ENCODE measurements around the gene XYLT1. TPM values are rescaled to one million over a fixed set of nuclear protein-coding genes. Genes with fewer than 3 reads are reported as not detected.

Gene XYLT1
- total RNA-seq, 2 donors from 2014 or later: 14.4 to 31.3 TPM

DNA sequence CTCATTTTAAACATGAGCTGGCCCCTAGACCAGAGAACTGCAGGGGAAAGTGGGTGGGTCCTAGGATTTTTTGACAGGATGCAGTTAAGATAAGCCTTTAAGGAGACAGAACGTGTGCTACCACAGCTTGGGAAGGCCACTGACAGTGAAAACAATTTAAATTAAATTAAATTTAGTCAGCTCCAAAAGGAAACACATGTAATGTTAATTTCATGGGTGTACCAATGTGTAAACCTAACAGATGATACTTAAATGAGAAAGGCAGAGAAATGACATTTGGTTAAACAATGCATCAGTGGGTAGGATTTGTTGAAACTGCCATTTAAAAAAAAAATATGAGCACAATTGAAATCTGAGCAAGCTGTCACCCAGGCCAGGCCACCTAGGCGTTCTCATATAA is 250.8 kb downstream of the XYLT1 start:
- TF ChIP-seq, protein P1, sequence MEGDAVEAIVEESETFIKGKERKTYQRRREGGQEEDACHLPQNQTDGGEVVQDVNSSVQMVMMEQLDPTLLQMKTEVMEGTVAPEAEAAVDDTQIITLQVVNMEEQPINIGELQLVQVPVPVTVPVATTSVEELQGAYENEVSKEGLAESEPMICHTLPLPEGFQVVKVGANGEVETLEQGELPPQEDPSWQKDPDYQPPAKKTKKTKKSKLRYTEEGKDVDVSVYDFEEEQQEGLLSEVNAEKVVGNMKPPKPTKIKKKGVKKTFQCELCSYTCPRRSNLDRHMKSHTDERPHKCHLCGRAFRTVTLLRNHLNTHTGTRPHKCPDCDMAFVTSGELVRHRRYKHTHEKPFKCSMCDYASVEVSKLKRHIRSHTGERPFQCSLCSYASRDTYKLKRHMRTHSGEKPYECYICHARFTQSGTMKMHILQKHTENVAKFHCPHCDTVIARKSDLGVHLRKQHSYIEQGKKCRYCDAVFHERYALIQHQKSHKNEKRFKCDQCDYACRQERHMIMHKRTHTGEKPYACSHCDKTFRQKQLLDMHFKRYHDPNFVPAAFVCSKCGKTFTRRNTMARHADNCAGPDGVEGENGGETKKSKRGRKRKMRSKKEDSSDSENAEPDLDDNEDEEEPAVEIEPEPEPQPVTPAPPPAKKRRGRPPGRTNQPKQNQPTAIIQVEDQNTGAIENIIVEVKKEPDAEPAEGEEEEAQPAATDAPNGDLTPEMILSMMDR (IDR thresholded peaks at IDR 0.05): no peak
- H3K36me3 ChIP-seq: no peaks in the 10 kb centered on the region
- no peaks in the 10 kb centered on the region for H3K9me3 ChIP-seq
- H3K27me3 ChIP-seq: no peaks in the 10 kb centered on the region
- DNase-seq (ENCODE audit: low spot score): no peak
- H3K4me3 ChIP-seq: no peak overlapping the region
- no peak overlapping the region for H3K27ac ChIP-seq
- H3K4me1 ChIP-seq: peaks cover 0 to 15% of the 10 kb centered on the region in 2 donors

DNA sequence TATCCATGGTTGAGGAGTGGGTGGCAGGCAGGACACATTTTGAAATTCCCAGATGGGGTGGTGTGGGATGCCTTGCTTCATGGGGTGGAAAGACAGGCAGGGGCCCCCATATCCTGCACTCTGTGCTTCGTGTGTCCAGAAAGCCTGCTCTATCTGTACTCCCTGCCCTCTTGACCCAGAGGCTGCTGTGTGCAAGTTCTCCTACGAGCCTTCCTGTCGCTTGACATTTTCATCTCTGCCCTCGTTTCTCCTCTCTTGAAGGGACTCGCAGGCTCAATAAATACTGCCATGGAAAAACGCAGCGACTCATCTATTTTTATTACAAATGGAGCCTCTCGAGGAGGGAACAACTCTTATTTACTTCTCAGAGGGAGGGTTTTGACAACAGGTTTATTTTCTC is 254.8 kb downstream of the XYLT1 start:
- no peak for DNase-seq (ENCODE audit: low spot score)
- Histone ChIP-seq H3K4me1 (no peaks in the 10 kb centered on the region), H3K4me3 (no peak overlapping the region), H3K36me3 (peaks cover 4% of the 10 kb centered on the region), H3K9me3 (peaks cover 0 to 4% of the 10 kb centered on the region in 2 donors), H3K27ac (no peak overlapping the region), H3K27me3 (no peaks in the 10 kb centered on the region)
- TF ChIP-seq, protein P1 (IDR thresholded peaks at IDR 0.05): no peak

DNA sequence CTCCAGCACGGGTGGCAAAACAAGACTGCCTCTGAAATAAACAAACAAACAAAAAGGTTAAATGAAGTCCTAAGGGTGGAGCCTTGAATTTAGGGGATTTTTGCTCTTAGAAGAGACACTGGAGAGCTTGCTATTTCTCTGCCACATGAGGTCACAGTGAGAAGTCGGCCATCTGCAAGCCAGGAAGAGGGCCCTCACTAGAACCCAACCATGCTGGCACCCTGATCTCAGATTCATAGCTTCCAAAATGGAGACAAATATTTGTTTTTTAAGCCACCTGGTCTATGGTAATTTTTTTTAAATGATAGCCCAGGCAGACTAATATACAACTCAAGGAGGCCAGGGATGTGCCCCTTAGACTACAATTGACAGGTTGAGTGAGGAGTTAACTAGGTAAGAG is 255.5 kb downstream of the XYLT1 start:
- Histone ChIP-seq H3K9me3 (peaks cover 0 to 4% of the 10 kb centered on the region in 2 donors), H3K36me3 (peaks cover 4% of the 10 kb centered on the region), H3K4me3 (no peak overlapping the region), H3K4me1 (no peaks in the 10 kb centered on the region), H3K27ac (no peak overlapping the region), H3K27me3 (no peaks in the 10 kb centered on the region)
- no peak for DNase-seq (ENCODE audit: low spot score)
- TF ChIP-seq, protein P1 (IDR thresholded peaks at IDR 0.05): no peak

DNA sequence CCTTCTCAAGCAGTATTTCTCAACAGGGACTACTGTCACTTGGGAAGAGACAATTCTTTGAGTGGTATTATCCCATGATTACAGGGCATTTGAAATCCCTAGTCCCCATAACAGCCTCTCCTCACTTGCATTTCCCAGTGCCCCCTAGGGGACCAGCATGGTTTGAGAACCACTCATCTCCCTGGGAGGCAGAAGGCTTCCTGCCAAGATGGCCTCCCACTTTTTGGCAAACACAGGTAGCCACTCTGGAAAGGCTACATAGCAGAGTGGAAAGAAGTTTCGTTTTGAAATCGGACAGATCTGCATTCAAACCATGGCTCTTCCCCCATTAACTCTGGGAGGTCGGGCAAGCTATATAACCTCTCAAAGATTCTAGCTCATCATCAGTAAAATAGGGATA is 256.8 kb downstream of the XYLT1 start:
- TF ChIP-seq, protein P1 (IDR thresholded peaks at IDR 0.05): no peak
- no peaks in the 10 kb centered on the region for H3K27me3 ChIP-seq
- H3K4me1 ChIP-seq: no peaks in the 10 kb centered on the region

DNA sequence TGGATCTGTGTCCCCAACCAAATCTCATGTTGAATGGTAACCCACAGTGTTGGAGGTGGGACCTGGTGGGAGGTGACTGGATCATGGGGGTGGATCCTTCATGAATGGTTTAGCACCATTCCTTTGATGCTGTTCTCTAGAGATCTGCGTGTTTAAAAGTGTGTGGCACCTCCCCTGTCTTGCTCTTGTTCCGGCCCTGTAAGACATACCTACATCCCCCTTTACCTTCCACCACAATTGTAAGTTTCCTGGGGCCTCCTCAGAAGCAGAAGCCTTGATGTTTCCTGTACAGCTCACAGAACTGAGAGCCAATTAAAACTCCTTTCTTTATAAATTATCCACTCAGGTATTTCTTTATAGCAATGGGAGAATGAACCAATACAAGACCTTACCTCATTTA is 257.7 kb downstream of the XYLT1 start:
- no peak for DNase-seq (ENCODE audit: low spot score)
- Histone ChIP-seq H3K4me3 (no peak overlapping the region), H3K27ac (no peak overlapping the region), H3K9me3 (peaks cover 0 to 4% of the 10 kb centered on the region in 2 donors), H3K27me3 (no peaks in the 10 kb centered on the region), H3K36me3 (peaks cover 4% of the 10 kb centered on the region), H3K4me1 (no peaks in the 10 kb centered on the region)
- TF ChIP-seq, protein P1 (IDR thresholded peaks at IDR 0.05): no peak

More for the DNA sequence above, 256.8 kb downstream of the XYLT1 start:
- no peak overlapping the region for H3K27ac ChIP-seq
- H3K9me3 ChIP-seq: peaks cover 0 to 4% of the 10 kb centered on the region in 2 donors
- no peak overlapping the region for H3K4me3 ChIP-seq
- no peak for DNase-seq (ENCODE audit: low spot score)
- H3K36me3 ChIP-seq: peaks cover 4% of the 10 kb centered on the region

DNA sequence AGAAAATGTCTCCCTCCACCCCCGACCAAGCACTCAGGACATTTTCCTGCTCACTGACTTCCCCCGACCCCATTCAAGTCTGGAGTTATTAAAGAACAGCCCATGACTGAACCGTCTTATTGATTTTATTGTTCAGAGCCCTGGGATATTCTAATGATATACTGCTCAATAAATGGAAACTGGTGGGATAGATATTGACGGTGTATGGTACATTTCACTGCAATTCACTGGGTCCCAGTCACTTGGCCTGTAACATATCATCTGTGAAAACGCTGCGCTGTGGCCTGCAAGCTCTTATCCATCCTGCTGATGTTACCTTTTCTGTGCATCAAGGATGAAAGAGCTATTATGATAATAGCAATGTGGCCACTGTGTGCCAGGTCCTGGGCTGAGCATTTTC is 258.2 kb downstream of the XYLT1 start:
- H3K4me3 ChIP-seq: no peak overlapping the region
- H3K27ac ChIP-seq: no peak overlapping the region
- peaks cover 0 to 4% of the 10 kb centered on the region in 2 donors for H3K9me3 ChIP-seq
- H3K36me3 ChIP-seq: peaks cover 4% of the 10 kb centered on the region
- no peaks in the 10 kb centered on the region for H3K4me1 ChIP-seq
- H3K27me3 ChIP-seq: no peaks in the 10 kb centered on the region
- TF ChIP-seq, protein P1 (IDR thresholded peaks at IDR 0.05): no peak
- DNase-seq (ENCODE audit: low spot score): no peak
